GM13976 (cell line): ENCODE measurements around the gene NFKBIB.
"Not testable (repeated sequence)": the region's sequence is repeated elsewhere in the genome, so short reads cannot be mapped to it uniquely, and the experiment has no call there.

Experiments
- DNase-seq: peaks from one replicate; pipeline ENCODE4 v3.0.0; 2012; ENCODE audit warnings: low spot score
- CTCF ChIP-seq: IDR thresholded peaks from 2 replicates; pipeline ENCODE4 v1.5.1; 2012; ENCODE audit warnings: borderline replicate concordance, mild to moderate bottlenecking; ENCODE audit not compliant: insufficient read depth; ENCODE audit errors: extremely low read depth, missing control alignments, control extremely low read depth
- in situ Hi-C: fragments of 300-500 bp; cut with MboI; formaldehyde crosslinking; loops from one replicate; pipeline ENCODE4 v1.12.0; 2022; ENCODE audit warnings: low sequenced_read_pairs, mixed read lengths, inconsistent platforms; ENCODE audit not compliant: unreplicated experiment

NFKBIB gene

DNA sequence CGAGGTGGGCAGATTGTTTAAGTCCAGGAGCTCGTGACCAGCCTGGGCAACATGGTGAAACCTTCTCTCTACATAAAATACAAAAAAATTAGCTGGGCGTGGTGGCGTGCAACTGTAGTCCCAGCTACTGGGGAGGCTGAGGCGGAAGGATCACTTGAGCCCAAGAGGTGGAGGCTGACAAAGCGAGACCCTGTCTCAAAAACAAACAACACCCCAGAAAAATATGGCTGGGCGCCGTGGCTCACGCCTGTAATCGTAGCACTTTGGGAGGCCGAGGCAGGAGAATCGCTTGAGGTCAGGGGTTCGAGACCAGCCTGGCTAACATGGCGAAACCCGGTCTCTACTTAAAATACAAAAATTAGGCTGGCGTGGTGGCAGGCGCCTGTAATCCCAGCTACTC, 46.6 kb upstream of the NFKBIB start:
- TF ChIP-seq CTCF = no peak
- no peak for DNase-seq
- in situ Hi-C loops = no loop called here

GRCh38 chr19:38854961-38855360, 44.8 kb upstream of the NFKBIB start:
- in situ Hi-C loops, DNase-seq: not testable (repeated sequence)

DNA sequence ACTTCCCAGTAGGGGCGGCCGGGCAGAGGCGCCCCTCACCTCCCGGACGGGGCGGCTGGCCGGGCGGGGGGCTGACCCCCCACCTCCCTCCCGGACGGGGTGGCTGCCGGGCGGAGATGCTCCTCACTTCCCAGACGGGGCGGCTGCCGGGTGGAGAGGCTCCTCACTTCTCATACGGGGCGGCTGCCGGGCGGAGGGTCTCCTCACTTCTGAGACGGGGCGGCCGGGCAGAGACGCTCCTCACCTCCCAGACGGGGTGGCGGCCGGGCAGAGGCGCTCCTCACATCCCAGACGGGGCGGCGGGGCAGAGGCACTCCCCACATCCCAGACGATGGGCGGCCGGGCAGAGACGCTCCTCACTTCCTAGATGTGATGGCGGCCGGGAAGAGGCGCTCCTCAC, 44.0 kb upstream of the NFKBIB start:
- in situ Hi-C loops, DNase-seq: not testable (repeated sequence)

- DNase-seq = no peak
- in situ Hi-C loops = no loop called here
- no peak for TF ChIP-seq CTCF
Measured at GRCh38 chr19:38856813-38857212, 43.0 kb upstream of the NFKBIB start.

DNA sequence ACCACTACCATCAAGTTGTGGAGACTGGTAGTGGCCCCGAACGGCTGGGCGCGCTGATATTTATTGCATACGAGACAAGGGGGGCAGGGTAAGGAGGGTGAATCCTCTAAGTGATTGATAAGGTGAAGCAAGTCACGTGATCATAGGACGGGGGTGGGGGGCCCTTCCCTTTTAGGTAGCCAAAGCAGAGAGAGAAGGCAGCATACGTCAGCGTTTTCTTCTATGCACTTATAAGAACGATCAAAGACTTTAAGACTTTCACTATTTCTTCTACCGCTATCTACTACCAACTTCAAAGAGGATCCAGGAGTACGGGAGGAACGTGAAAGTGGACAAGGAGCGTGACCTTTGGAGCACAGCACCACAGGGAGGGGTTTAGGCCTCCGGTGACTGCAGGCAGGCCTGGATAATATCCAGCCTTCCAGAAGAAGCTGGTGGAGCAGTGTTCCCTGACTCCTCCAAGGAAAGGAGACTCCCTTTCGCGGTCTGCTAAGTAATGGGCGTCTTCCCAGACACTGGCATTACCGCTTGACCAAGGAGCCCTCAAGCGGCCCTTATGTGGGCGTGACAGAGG, 40.1 kb upstream of the NFKBIB start:
- in situ Hi-C loops, DNase-seq: not testable (repeated sequence)

- in situ Hi-C loops = no loop called here
- TF ChIP-seq CTCF = no peak
- DNase-seq = no peak
Measured at GRCh38 chr19:38861368-38861767, 38.4 kb upstream of the NFKBIB start.

DNA sequence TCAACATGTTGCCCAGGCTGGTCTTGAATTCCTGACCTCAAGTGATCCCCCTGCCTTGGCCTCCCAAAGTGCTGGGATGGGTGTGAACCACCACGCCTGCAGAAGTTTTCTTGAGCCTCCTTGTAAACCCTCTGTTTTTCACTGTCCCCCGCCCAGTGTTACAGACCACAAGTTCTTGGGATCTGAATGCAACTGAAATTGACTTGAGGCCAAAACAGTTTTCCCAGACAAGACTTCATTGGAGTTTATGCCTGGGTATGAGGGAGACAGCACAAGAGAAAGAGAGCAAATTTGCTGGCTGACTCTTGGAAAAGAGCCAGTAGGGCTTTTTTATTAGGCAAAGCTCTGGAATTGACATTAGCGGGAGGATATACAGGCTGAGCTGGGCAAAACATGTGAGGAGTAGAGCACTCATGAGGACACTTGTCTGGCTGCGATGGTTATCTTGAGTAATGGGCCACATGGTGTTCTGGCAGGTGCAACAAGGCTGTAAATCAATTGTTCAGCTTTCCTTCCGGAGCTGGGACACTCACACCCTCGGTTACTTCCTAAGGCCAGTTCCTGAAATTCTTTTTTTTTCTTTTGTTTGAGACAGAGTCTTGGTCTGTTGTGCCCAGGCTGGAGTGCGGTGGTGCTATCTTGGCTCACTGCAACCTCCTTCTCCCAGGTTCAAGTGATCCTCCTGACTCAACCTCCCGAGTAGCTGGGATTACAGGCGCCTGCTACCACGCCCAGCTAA, 37.3 kb upstream of the NFKBIB start:
- in situ Hi-C loops = no loop called here

More for the DNA sequence above, 37.3 kb upstream of the NFKBIB start:
- TF ChIP-seq CTCF = no peak
- DNase-seq = no peak
